Type B pancreatic cell (in vitro differentiated cells): ENCODE measurements around the gene ZNF512B. TPM values are rescaled to one million over a fixed set of nuclear protein-coding genes. Genes with fewer than 3 reads are reported as not detected.

Experiments used
- DNase-seq: peaks from one replicate; pipeline ENCODE4 v3.0.0; 2021; ENCODE audit warnings: mixed read lengths; ENCODE audit not compliant: unreplicated experiment; ENCODE audit errors: extremely low spot score
- H3K27ac Mint-ChIP-seq: 2 replicates; pipeline ENCODE4 v1.8.0; 2021; ENCODE audit warnings: mild to moderate bottlenecking, mixed read lengths
- H3K27me3 Mint-ChIP-seq: 2 replicates; pipeline ENCODE4 v1.8.0; 2021; ENCODE audit warnings: mixed read lengths
- H3K36me3 Mint-ChIP-seq: 2 replicates; pipeline ENCODE4 v1.8.0; 2021; ENCODE audit warnings: mixed read lengths
- H3K4me1 Mint-ChIP-seq: one replicate; pipeline ENCODE4 v1.8.0; 2021; ENCODE audit warnings: mixed read lengths; ENCODE audit not compliant: unreplicated experiment
- H3K4me3 Mint-ChIP-seq: 2 replicates; pipeline ENCODE4 v1.8.0; 2021; ENCODE audit warnings: mild to moderate bottlenecking, mixed read lengths
- H3K9me3 Mint-ChIP-seq: 2 replicates; pipeline ENCODE4 v1.8.0; 2021; ENCODE audit warnings: mixed read lengths
- CTCF ChIP-seq: fragments of 200-600 bp; sonication (generic); conservative IDR thresholded peaks from 2 replicates; pipeline ENCODE4 v1.5.0; 2021; ENCODE audit warnings: antibody characterized with exemption, mild to moderate bottlenecking
- total RNA-seq: library from RNA; stranded (reverse); gene quantifications from 2 replicates; pipeline ENCODE4 v1.2.1, GENCODE V29; 2021; ENCODE audit warnings: low replicate concordance

Gene ZNF512B
- total RNA-seq, 1 donor from 2014 or later = 40.8 TPM

- H3K36me3 Mint-ChIP-seq = no peaks in the 10 kb centered on the region
- TF ChIP-seq CTCF = no peak
- DNase-seq = no peak
- H3K4me1 Mint-ChIP-seq = peaks cover 8% of the 10 kb centered on the region
- H3K9me3 Mint-ChIP-seq = no peaks in the 10 kb centered on the region
- H3K4me3 Mint-ChIP-seq = no peak overlapping the region
- no peak overlapping the region for H3K27ac Mint-ChIP-seq
- no peaks in the 10 kb centered on the region for H3K27me3 Mint-ChIP-seq
Observed at GRCh38 chr20:63944078-63944941, 25.4 kb downstream of the ZNF512B start.

- no peaks in the 10 kb centered on the region for H3K36me3 Mint-ChIP-seq
- DNase-seq = no peak
- H3K27me3 Mint-ChIP-seq = no peaks in the 10 kb centered on the region
- H3K9me3 Mint-ChIP-seq = no peaks in the 10 kb centered on the region
- H3K4me3 Mint-ChIP-seq = no peak overlapping the region
- H3K4me1 Mint-ChIP-seq = peaks cover 2% of the 10 kb centered on the region
- no peak overlapping the region for H3K27ac Mint-ChIP-seq
- no peak for TF ChIP-seq CTCF
Observed at GRCh38 chr20:63943808-63944077, 26.0 kb downstream of the ZNF512B start.

GRCh38 chr20:63942969-63943807 lies 26.5 kb downstream of the ZNF512B start:
- Mint-ChIP-seq H3K36me3 (no peaks in the 10 kb centered on the region), H3K27ac (peak overlapping the region; percentile 39), H3K27me3 (no peaks in the 10 kb centered on the region), H3K4me1 (no peaks in the 10 kb centered on the region), H3K9me3 (no peaks in the 10 kb centered on the region), H3K4me3 (no peak overlapping the region)
- TF ChIP-seq CTCF = no peak
- no peak for DNase-seq

- Mint-ChIP-seq H3K4me1 (no peaks in the 10 kb centered on the region), H3K9me3 (no peaks in the 10 kb centered on the region), H3K27me3 (no peaks in the 10 kb centered on the region), H3K36me3 (peaks cover 5% of the 10 kb centered on the region), H3K4me3 (peak overlapping the region; percentile 44), H3K27ac (peak overlapping the region; percentile 69)
- no peak for TF ChIP-seq CTCF
- DNase-seq = no peak
Observed at GRCh38 chr20:63942250-63942951, 27.3 kb downstream of the ZNF512B start.

GRCh38 chr20:63941282-63942081 lies 28.2 kb downstream of the ZNF512B start:
- H3K27me3 Mint-ChIP-seq = no peaks in the 10 kb centered on the region
- TF ChIP-seq CTCF = no peak
- no peak overlapping the region for H3K4me3 Mint-ChIP-seq
- peaks cover 5% of the 10 kb centered on the region for H3K36me3 Mint-ChIP-seq
- DNase-seq = no peak
- H3K4me1 Mint-ChIP-seq = no peaks in the 10 kb centered on the region
- no peaks in the 10 kb centered on the region for H3K9me3 Mint-ChIP-seq
- H3K27ac Mint-ChIP-seq = no peak overlapping the region
